ENCODE data around the gene MN1.

The MN1 gene

DNA sequence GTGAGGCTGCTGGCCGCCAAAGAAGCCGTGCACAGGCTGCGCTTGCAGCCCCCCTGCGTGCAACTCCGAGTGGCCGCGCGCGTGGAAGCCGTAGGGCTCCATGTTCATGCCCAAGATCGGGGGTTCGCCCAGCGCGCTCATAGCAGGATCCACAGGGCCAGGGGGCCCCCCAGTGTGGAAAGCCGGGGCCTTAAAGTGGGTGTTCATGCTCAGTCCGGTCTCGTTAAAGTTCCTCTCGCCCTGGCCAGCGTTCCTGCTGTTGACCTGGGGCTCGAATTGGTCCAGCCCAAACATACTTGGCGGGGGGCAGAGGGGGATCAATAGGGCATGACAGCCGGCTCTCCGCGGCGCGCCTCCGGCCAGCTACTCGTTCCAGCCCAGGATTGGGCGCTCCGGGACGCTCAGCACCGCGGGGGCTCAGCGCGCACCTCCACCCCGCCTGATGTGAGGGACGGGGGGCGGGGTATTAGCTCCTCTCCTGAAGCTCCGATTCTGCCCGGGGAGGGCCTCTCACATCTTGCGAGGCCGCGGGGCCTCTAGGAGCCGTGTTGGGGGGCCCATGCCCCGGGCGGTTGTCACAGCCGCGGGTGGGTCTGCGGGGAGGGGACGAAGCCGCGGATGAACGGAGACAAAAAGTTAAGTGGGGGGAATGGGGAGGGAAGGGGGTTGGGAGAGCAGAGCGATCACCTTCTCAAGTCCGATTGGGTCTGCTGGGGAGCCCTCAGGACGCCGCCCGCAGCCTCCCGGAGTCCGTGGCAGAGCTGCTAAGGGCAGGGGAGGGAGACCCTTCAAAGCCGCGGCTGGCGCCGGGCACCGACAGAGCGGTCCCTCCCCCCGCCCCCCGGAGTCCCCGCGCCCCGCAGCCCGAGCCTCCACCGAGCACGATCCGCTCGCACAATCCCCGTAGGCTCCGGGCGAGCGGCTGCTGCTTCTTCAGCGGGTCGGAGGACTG is 1.0 kb downstream of the MN1 start:
- DNase-seq (ENCODE audit: low read depth in 2 of 2), result no peak

DNA sequence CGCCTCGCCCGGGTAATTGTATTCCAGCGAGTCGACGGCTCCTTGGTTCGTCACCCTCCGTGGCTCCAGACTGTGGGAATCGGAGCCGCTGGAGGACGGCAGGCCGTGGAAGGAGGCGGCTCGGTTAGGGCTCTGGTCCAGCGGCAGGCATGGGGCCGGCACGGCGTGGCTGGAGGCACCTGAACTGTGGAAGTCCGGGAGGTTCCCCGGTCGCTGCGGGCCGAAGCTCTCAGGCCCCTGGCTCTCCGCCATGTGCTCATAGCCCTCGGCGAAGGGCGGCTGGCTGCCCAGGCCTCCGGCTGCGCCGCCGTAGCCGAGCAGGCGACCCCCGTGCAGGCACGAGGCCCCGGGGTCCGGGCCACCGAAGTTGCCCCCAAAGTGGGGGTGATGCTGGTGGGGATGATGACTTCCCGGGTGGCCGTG is 1.7 kb downstream of the MN1 start:
- DNase-seq (ENCODE audit: low read depth in 2 of 2), result no peak

DNA sequence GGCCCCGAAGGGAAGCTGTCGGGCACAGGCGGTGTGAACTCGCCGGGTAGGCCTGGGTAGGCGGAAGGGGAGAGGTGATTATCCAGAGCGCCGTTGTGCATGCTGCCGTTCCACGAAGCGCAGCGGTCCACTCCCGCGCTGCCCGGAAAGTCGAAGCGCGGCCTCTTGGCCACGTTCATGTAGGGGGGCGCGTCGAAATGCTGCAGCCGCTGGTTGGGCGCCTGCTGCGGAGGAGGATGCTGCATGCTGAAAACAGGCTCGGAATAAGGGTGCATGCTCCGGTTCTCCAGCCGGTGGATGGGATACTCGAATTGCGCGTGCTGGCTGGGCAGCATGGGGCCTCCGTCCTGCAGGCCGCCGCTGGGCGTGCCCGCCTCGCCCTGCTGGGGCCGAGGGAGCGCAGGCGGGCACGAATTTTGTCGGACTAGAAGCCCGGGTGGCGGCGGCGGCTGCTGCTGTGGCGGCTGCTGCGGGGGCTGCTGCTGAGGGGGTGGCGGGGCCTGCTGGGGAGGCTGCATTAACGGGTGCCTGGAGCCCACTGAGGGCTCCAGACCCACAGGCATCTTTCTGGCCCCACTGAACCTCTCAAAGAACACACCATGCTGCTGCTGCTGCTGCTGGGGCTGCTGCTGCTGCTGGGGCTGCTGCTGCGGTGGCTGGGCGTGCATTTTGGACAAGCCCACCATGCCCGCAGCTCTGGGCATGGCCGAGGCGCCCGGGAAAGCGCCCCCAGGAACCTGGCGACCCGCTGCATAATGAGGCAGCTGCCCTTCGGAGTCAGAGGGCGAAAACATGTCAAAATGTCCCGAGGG is 2.3 kb downstream of the MN1 start:
- no peak for DNase-seq (ENCODE audit: low read depth in 2 of 2)

DNA sequence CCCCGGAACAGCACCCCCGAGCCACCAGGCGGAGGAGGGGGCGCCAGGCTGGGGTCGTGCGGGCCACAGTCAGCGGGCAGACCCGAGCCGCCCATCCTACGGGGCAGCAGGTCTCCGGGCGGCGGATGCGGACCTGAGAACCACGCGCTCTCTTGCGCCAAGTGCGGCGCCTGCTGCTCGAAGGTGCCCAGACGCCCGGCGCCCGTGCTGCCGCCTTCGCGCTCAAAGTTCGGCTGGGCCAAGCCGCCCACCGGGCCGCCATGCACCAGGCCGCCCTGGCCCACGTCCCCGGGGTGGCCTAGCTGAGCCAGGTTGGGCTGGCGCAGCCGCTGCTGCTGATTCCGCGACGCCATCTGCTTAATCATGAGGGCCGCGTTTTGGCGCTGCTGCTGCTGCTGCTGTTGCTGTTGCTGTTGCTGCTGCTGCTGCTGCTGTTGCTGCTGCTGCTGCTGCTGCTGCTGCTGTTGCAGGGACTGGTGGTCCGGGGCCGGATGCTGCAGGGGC is 3.0 kb downstream of the MN1 start:
- no peak for DNase-seq (ENCODE audit: low read depth in 2 of 2)

DNA sequence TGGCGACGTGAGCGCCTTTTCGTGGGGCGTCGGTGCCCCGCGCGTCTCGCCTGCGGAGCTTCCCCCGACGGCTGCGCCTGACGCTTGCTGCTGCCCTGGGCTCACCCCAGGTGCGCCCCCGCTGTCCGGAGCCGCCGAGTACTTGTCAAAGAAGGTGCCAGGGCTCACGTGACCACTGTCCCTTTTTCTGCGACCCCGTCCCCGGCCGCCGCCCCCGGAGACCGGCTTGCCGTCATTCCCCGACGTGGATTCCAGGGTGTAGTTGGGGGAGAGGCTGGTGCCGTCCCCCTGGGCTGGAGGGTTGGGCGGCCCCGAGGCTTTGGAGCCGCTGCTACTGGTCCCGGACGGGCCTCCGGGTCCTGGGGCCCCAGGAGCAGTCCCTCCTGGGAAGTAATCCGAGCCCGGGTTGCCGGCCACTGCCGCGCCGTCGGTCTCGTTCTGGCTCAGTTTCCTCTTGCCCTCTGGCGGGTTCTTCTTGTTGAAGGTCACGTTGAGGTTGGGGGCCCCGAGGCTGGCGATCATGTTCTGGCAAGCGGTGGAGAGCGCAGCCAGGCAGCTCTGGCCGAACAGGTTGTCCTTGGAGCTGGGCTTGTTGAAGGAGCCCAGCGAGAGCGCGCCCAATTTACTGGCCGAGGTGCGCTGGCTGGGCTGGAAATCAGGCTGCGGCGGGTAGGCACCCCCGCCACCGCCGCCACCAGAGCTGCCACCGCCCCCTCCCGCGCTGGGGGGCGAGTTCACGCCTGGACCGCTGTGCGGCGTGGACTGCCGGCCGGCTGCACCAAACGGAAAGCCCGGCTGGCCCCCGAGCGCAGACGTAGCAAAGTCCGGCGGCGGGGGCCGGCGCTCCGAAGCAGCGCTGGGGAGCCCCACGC is 3.8 kb downstream of the MN1 start:
- no peak for DNase-seq (ENCODE audit: low read depth in 2 of 2)

DNA sequence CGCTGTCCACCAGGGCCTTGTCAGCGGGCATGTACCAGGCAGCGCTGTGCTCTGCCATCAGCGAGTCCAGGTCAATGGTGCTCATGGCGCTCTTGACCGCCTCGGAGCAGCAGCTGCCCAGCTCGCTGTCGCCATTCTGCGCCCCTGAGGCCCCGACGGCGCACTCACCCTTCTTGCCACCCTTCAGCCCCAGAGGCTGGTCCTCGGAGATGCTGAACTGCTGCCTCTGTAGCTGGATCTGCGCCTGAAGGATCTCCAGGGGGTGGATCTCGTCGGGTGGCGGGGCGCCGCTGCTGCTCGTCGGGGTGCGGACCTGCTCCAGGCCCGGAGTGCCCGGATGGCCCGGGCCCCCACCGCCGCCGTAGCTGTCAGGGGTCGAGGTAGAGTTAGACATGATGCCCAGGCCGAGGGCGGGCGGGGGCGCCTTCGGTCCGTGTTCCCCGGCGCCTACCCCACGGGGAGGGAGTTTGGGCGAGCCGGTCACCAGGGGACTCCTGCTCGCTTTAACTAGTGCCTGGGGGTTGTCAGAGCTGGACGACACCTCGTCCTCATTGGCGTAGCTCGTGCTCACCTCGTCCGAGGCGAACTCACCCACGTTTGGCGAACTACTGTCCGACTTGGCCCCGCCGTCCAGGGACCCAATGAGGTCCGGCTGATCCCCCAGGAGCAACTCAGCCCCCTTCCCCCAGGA is 4.6 kb downstream of the MN1 start:
- no peak for DNase-seq (ENCODE audit: low read depth in 2 of 2)

DNA sequence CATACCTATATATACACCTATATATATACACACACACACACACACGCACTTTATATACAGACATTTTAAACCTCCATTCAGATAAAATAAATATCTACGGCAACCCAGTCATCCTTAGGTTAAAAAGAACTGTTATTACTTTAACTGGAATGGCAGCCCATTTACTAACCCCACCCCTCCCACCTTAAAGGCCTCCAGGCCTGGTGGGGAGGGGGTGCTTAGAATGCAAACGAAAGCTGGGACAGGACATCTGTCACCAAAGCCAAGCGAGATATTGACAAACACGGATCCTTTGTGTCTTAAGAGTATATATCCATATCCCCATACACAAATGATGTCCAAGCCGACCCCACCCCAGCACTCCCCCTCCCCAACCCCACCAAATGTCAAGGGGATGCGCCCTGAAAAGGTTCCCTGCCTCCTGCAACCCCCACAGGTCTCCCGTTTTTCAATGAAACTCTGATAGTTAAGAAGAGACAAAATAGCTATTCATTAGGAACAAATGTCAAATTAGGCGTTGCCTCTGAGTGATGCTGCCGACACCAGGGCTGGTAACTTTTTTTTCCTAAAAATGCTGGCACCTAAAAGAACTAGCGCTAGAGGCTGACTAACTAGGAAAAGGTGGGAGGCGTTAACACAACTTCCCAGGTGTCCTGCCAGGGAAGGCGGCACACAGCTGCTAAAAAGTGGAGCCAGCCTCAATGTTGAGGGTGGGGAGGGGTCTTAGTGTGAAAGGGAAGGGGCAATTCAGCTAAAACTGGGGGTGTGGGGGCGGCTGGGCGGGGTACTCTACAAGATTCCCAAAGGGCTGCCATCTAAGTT is 5.6 kb downstream of the MN1 start:
- no peak for DNase-seq (ENCODE audit: low read depth in 2 of 2)

DNA sequence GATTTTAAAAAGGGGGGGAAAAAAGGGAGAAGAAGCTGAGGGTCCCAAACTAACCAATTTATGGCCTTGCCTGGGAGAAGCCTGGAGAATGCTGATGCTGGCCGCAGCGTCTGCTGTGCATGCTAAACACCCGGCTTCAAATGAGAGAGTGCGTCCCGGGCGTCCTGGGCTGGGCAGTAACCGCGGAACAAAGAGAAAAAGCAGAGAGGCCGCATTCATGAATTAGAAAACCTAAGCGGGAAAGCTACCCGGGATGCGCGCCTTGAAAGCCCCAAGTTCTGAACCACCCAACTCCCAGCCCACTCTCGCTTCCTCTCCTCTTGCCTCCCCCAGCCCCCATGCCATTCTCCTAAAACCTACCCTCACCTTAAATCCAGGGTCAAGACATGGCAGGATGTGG is 6.5 kb downstream of the MN1 start:
- no peak for DNase-seq (ENCODE audit: low read depth in 2 of 2)

DNA sequence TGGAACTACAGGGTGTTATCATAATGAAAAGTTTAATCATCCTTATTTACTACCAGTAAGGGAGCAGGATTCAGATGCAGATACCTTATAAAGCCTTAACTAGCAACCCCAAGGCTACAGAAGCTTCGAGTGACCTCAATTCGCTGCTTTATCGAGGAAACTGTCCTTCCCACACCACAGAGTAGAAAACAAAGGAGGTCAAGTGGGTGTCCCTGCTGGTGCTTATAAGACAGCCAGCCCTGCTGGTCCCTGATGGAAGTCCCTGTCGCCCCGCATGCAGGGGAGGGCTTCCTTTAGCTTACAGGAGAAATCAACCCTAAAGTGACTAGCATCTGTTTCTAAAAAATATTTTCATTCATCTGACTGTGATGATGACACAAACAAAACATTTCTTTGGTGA is 7.3 kb downstream of the MN1 start:
- DNase-seq (ENCODE audit: low read depth in 2 of 2), result no peak

DNA sequence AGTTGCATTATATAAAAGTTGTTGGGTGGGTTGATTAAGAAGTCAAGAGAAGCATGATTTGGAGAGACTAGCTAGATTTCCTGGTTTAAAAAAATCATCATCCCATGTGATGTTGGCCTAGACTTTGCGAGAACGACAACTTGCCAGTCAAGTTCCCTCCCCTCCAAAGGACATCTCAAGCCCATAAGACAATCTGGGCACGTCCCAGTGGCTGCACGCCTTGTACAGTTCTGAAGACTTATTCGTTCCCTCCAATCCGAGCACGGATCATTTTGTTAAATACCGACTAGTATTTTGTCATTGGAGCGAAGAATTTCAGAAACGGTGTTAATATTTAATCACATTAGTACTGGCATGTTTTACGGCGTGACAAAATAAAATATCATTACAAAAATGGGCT is 8.0 kb downstream of the MN1 start:
- no peak for DNase-seq (ENCODE audit: low read depth in 2 of 2)

DNA sequence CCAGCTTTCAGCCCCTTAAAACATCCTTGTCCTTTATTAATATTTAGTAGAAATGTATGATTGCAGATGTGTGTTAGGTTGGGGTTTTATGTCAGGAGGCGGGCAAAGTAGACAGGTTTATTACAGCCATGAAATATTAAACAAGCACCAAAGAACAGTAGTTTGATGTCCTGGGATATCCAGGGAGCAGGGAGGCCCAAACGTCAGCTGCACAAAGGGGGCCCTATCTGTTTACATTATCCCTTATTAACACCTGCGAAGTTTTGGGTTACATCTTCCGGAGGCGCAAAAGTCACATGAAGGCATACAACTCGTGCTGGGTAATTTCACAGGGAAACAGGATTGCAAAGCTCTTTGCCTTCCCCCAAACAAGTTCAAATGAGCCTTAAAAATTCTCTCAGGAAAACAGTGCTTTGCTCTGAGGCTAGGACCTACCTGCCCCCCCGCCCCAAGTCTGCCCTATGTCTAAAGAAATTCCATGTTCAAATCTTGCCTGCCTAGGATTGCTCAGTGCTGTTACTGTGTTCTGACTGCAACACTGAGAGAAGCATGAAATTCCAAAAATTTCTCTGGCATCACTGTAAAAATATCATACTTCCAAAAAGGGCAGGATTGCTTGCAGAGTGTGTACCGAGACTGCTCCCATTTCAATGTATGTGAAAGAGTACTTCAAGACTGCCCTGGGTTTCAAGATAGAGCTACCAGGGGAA is 8.9 kb downstream of the MN1 start:
- no peak for DNase-seq (ENCODE audit: low read depth in 2 of 2)

DNA sequence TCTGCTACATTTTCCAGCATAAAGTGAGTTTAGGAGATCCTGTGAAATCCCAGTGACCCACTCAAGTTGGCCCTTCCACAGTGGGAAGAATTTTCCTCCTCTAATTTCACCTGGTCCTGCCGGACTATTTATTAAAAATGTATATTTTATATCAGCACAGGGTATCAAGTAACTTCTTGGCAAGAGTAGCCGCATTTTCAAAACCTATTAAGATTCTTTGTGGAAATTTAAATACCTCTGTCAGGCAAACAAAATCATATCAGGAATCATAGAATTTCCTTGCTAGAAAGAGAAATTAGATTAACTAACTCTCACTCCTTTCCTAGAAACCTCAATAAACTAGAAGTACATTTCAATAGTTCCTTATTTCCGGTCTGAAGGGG is 9.7 kb downstream of the MN1 start:
- DNase-seq (ENCODE audit: low read depth in 2 of 2), result no peak

DNA sequence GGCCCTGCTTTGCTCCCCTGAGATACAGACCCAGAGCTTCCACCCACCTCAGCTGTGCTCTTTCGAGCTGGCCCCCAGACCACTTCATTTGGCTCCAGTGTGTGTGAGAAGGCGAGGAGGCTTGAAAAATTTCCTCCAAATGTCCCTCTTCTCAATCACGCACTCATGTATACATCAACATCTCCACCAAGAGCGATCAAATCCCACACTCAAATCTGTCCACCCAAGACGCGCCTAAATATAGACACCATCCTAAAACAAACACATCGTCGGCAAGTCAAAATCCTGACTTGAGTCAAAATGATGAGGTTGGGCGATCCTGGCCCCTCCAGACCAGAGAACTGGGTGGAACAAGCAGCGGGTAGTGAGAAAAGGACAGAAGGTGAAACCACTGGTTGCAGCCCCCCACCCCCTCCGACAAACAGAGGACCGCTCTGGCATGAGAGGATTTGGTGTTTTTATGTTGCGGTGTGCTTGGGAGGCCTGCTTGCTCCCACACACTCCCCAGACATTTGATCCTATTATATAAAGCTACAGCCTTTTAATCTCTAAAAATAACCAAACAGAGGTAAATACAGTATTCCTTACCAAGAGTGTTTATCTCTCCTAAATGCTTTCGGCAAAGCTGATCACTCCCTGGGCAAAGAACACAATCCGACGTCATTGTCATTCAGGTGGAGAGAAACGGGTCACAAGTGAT is 10.2 kb downstream of the MN1 start:
- DNase-seq (ENCODE audit: low read depth in 2 of 2), result no peak

DNA sequence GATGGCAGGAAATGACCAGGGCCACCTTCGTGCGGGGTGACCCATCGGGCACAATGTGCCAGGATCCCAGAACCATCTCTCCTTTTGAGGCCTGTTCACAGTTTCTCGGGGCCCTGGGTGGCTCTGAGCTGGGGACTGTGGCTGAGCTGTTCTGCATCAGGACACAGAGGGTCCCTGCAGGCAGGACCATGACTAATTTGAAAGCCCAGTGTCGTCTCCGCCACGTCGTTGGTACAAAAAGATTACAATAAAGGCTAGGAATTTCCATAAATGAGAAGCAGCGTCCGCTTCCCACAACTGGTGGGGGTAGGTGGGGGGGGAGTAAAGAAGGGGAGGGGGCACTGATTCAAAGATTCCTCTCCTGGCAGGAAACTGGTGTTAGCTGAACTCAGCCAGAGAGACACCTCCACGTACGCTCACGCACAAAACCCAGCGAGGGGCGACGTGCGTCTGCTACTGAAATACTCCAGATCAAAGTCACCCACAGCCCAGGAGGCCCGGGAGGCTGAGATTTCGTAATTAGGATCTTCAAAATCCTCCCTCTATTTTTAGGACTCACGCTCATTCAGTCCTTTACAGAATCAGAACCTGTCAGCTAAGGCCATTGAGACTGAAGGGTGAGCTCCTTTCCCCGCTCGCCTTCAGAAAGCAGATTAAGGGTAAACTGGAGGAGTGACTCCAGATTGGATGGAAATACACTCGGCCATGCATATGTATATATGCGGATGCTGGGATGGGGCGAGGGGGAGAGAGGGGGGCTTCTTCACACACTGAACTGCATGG is 11.0 kb downstream of the MN1 start:
- no peak for DNase-seq (ENCODE audit: low read depth in 2 of 2)

DNA sequence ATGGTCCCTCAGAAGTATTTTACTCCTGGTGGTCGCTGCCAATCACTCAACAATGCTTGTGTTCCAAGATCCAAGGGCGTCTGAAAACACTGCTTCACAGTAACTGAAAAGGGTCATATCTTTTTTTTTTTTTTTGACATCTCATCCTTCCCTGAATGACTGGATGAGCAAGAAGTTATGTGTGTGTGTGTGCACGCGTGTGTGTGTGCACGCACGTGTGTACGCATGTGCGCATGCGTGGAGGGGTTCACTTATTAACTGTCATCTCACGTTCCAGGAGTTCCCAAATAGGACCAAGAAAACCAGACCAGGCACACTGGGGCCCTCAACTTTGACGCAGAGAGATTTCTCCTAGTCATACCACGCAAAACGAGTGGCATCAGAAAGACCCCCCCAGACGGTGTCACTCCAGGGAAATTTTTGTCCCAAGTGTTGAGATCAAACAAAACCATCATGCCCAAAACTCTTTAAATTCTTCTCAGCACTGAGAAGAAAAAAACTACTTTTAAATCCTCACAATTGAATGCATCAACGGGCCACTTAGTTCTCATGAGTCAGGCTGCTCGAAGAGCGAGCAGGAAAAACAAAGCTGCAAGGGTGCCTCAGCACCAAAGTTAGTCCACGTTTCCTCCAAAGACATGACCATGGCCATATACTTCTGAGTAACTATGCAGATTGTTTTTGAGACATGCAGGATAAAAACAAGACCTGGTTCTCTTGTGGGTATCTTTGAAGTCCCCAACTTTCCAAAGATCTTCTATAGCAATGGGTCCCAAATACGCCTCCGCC is 12.9 kb downstream of the MN1 start:
- no peak for DNase-seq (ENCODE audit: low read depth in 2 of 2)

DNA sequence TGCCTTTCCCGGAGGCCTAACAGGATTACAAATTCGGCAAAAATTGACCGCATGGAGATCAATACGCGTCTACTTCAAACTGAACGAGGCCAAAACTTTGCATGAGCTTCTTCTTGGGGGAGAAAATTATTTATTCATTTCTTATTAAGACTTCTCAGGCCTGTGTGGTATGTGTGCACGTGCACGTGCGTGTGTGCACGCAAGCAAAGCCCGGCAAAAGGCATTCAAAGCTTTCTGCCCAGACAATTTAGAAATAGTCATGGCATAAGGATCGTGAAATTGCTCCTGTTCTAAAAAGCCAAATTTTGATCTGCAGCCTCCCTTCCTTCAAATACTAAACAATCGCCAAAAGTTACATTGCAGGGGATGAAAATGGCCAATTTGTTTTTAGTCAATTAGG is 14.6 kb downstream of the MN1 start:
- no peak for DNase-seq (ENCODE audit: low read depth in 2 of 2)

DNA sequence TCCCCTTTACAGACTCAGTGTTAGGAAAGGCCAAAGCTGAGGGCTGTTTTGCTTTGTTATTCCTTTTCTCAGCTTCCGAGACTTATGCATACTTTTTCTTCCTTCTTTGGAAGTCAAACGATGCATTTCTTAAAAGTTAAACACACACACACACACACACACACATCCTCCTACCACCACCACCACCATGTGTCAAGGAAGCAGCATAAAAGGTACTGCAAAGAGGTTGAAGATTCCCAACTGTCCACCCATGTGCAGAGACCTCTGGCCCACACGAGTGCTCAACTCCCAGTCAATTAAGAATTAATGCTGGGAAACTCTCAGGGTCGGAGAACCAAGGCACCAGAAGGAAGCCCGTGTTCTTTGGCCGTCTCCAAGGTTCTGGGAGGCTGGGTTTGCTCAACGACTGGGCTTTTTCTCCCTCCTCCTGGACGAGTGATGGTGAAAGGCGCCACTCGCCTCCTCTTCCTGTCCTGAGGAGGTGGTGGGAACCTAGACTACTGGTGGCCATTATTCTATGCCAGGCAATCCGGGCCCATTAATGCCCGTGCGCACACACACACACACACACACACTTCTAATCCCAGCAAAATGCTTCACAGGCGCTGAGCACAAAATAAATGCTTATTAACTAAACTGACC is 15.1 kb downstream of the MN1 start:
- DNase-seq (ENCODE audit: low read depth in 2 of 2), result no peak

Data from activated CD8-positive, alpha-beta memory T cell treated with anti-CD3 and anti-CD28 coated beads for 4 hours (primary cell).